GM12878 (cell line): ENCODE measurements around the gene AGTPBP1.

Experiments used
- BACH1 ChIP-seq: fragments of 450-650 bp; IDR thresholded peaks from 2 replicates; pipeline ENCODE4 v1.6.1; 2017; ENCODE audit warnings: mild to moderate bottlenecking, borderline replicate concordance
- BCL3 ChIP-seq: IDR thresholded peaks from 2 replicates; pipeline ENCODE4 v1.6.1; 2011; ENCODE audit warnings: borderline replicate concordance, low read depth, mild to moderate bottlenecking, moderate library complexity, low read length; ENCODE audit not compliant: insufficient read depth, poor library complexity, severe bottlenecking
- CEBPB ChIP-seq, 2 experiments: fragments of 150-350 bp in 1 of 2; IDR thresholded peaks; 2 replicates each; pipeline ENCODE4 v1.6.1; 2012 to 2014; ENCODE audit warnings: low read depth in 2 of 2, low read length in 2 of 2, borderline replicate concordance in 1 of 2, inconsistent platforms in 1 of 2
- CHD1 ChIP-seq: IDR thresholded peaks from 2 replicates; pipeline ENCODE4 v1.6.1; 2012; ENCODE audit warnings: low read depth, low read length, improper control_type of control experiment
- CTCF ChIP-seq, 3 experiments: IDR thresholded peaks in 2 of 3; conservative IDR thresholded peaks in 1 of 3; 2 replicates each; pipeline ENCODE4 v1.5.1; 2011; ENCODE audit warnings: low read depth in 3 of 3, low read length in 3 of 3, mild to moderate bottlenecking in 3 of 3, control low read depth in 2 of 3, moderate library complexity in 2 of 3, inconsistent platforms in 1 of 3, mixed read lengths in 1 of 3; ENCODE audit not compliant: control insufficient read depth in 2 of 3, insufficient read depth in 1 of 3; ENCODE audit errors: extremely low read depth in 1 of 3
- DPF2 ChIP-seq: fragments of 450-650 bp; IDR thresholded peaks from 2 replicates; pipeline ENCODE4 v1.6.1; 2017; ENCODE audit warnings: mild to moderate bottlenecking
- EZH2 ChIP-seq: IDR thresholded peaks from 2 replicates; pipeline ENCODE4 v1.6.1; 2012; ENCODE audit warnings: low read depth, mild to moderate bottlenecking, control low read depth, inconsistent platforms, low read length, borderline replicate concordance; ENCODE audit not compliant: control insufficient read depth
- POLR2AphosphoS5 ChIP-seq: IDR thresholded peaks from 2 replicates; pipeline ENCODE4 v1.6.1; 2011; ENCODE audit warnings: mild to moderate bottlenecking, low read length, inconsistent platforms
- PRDM15 ChIP-seq: fragments of 450-650 bp; formaldehyde crosslinking; IDR thresholded peaks from 2 replicates; pipeline ENCODE4 v1.4.0; 2020; ENCODE audit warnings: mild to moderate bottlenecking, moderate library complexity
- SUZ12 ChIP-seq: fragments of 200-600 bp; sonication (generic); IDR thresholded peaks from one replicate; pipeline ENCODE4 v1.6.1; 2018; ENCODE audit warnings: antibody characterized with exemption, mild to moderate bottlenecking; ENCODE audit not compliant: unreplicated experiment
- ZBTB4 ChIP-seq: fragments of 450-650 bp; formaldehyde crosslinking; IDR thresholded peaks from 2 replicates; pipeline ENCODE4 v1.4.0; 2022; ENCODE audit warnings: mild to moderate bottlenecking, moderate library complexity
- ZNF274 ChIP-seq: IDR thresholded peaks from one replicate; pipeline ENCODE4 v1.8.0; 2011; ENCODE audit not compliant: insufficient read length, insufficient read depth
- ZZZ3 ChIP-seq: IDR thresholded peaks from 2 replicates; pipeline ENCODE4 v1.6.1; 2011; ENCODE audit warnings: low read depth; ENCODE audit not compliant: control insufficient read depth, insufficient read length

- TF ChIP-seq ZBTB4 (CRISPR knock-in tag) (no peak), BACH1 (no peak), ZZZ3 (no peak), CTCF (IDR thresholded peaks at IDR 0.05 in 2 of 3, conservative IDR thresholded peaks at IDR 0.05 in 1 of 3; ENCODE audit: control insufficient read depth in 2 of 3, extremely low read depth in 1 of 3, insufficient read depth in 1 of 3, low read depth in 3 of 3, low read length in 3 of 3) (no peak), CHD1 (no peak), POLR2AphosphoS5 (no peak), CEBPB (IDR thresholded peaks at IDR 0.05; ENCODE audit: borderline replicate concordance in 1 of 2, low read depth in 2 of 2, low read length in 2 of 2) (no peak), DPF2 (no peak), BCL3 (no peak), ZNF274 (no peak), PRDM15 (no peak), SUZ12 (no peak), EZH2 (no peak)
These were observed 236.1 kb downstream of the AGTPBP1 start for GRCh38 chr9:85505612-85506011.
